H1 (cell line): ENCODE results near the gene SUSD1. TPM values are rescaled to one million over a fixed set of nuclear protein-coding genes. Genes with fewer than 3 reads are reported as not detected.

Experiments
- CTCF ChIA-PET: fragments of 300-600 bp; sonication (Branson Sonifier 250); formaldehyde crosslinking; loops from one replicate; lab custom pipeline; 2021; ENCODE audit not compliant: partially characterized antibody; lab: Charles Lee
- POLR2A ChIA-PET: fragments of 300-600 bp; sonication (Branson Sonifier 250); formaldehyde crosslinking; loops from one replicate; lab custom pipeline; 2021; ENCODE audit warnings: inconsistent platforms; ENCODE audit not compliant: partially characterized antibody; lab: Charles Lee
- DNase-seq, 2 experiments: peaks; one replicate each; pipeline versions ENCODE4 v3.0.0 to v3.0.0-alpha.2; 2010 to 2022; ENCODE audit warnings: low spot score in 2 of 2, low read depth in 1 of 2, mixed read lengths in 1 of 2
- FAIRE-seq: peaks from 2 replicates; lab custom pipeline; 2011; peaks lifted over from hg19 to GRCh38; lab: Jason Lieb, UNC
- H2AFZ ChIP-seq: 2 replicates; pipeline ENCODE4 v1.8.1; 2012; ENCODE audit warnings: low read length, inconsistent platforms
- H2AK5ac ChIP-seq: 2 replicates; pipeline ENCODE4 v1.6.1; 2013; ENCODE audit warnings: low read depth, low read length
- H2BK120ac ChIP-seq: replicated peaks from 2 replicates; pipeline ENCODE3; 2013; ENCODE audit warnings: low read depth, low read length, inconsistent platforms
- H2BK12ac ChIP-seq: 2 replicates; pipeline ENCODE4 v1.6.1; 2013; ENCODE audit warnings: low read depth, low read length
- H2BK15ac ChIP-seq: 2 replicates; pipeline ENCODE4 v1.6.1; 2013; ENCODE audit warnings: low read length
- H2BK20ac ChIP-seq: 2 replicates; pipeline ENCODE4 v1.6.1; 2013; ENCODE audit warnings: low read length
- H2BK5ac ChIP-seq: 2 replicates; pipeline ENCODE4 v1.6.1; 2013; ENCODE audit warnings: low read depth, low read length
- H3K14ac ChIP-seq: 2 replicates; pipeline ENCODE4 v1.6.1; 2013; ENCODE audit warnings: inconsistent platforms; ENCODE audit not compliant: insufficient read length
- H3K18ac ChIP-seq: 2 replicates; pipeline ENCODE4 v1.6.1; 2013; ENCODE audit warnings: low read length; ENCODE audit errors: extremely low read depth
- H3K23ac ChIP-seq: 2 replicates; pipeline ENCODE4 v1.6.1; 2013; ENCODE audit warnings: inconsistent platforms; ENCODE audit not compliant: insufficient read length
- H3K23me2 ChIP-seq: 2 replicates; pipeline ENCODE4 v1.6.1; 2013; ENCODE audit warnings: low read depth, low read length
- H3K27ac ChIP-seq: 2 replicates; pipeline ENCODE4 v1.6.1; 2011; ENCODE audit warnings: low read depth, low read length, inconsistent platforms
- H3K27me3 ChIP-seq, 4 experiments: replicated peaks in 1 of 4; 1 replicate in 1 of 4; 2 replicates in 3 of 4; pipeline versions ENCODE4 v1.6.1 to v1.8.1; 2011 to 2013; ENCODE audit warnings: low read length in 3 of 4, mild to moderate bottlenecking in 3 of 4, inconsistent platforms in 2 of 4, mixed read lengths in 2 of 4, moderate library complexity in 1 of 4; ENCODE audit not compliant: control insufficient read depth in 3 of 4, insufficient read depth in 3 of 4; ENCODE audit errors: extremely low read depth in 1 of 4
- H3K36me3 ChIP-seq, 4 experiments: 2 replicates each; pipeline versions ENCODE4 v1.6.1 to v1.8.1; 2011 to 2013; ENCODE audit warnings: mild to moderate bottlenecking in 4 of 4, low read length in 3 of 4, moderate library complexity in 2 of 4, control low read depth in 1 of 4, inconsistent platforms in 1 of 4; ENCODE audit not compliant: insufficient read depth in 4 of 4, control insufficient read depth in 2 of 4
- H3K4ac ChIP-seq: replicated peaks from 2 replicates; pipeline ENCODE3; 2013; ENCODE audit warnings: low read length, low read depth, mixed read lengths, inconsistent platforms; ENCODE audit not compliant: insufficient read length
- H3K4me1 ChIP-seq, 4 experiments: replicated peaks in 1 of 4; 1 replicate in 1 of 4; 2 replicates in 3 of 4; pipeline versions ENCODE4 v1.6.1 to v1.8.1; 2011 to 2013; ENCODE audit warnings: low read length in 3 of 4, inconsistent platforms in 2 of 4, mixed read lengths in 1 of 4; ENCODE audit not compliant: insufficient read depth in 4 of 4, control insufficient read depth in 3 of 4
- H3K4me2 ChIP-seq, 2 experiments: 2 replicates each; pipeline versions ENCODE4 v1.6.1 to v1.8.1; 2011 to 2013; ENCODE audit warnings: low read depth in 2 of 2, low read length in 2 of 2, control low read depth in 1 of 2, inconsistent platforms in 1 of 2, mild to moderate bottlenecking in 1 of 2; ENCODE audit not compliant: insufficient read depth in 1 of 2
- H3K4me3 ChIP-seq, 4 experiments: fragments of 200-600, 300-600 bp in 1 of 4; sonication (generic), shearing (Covaris generic), sonication (Bioruptor Twin) in 1 of 4; 2 replicates each; pipeline versions ENCODE4 v1.5.1 to v1.8.1; 2011 to 2016; ENCODE audit warnings: low read length in 4 of 4, low read depth in 3 of 4, control low read depth in 2 of 4, inconsistent platforms in 2 of 4, mild to moderate bottlenecking in 2 of 4, mixed read lengths in 1 of 4, moderate library complexity in 1 of 4; ENCODE audit not compliant: insufficient read depth in 2 of 4; ENCODE audit errors: extremely low read depth in 1 of 4
- H3K56ac ChIP-seq: replicated peaks from 2 replicates; pipeline ENCODE3; 2013; ENCODE audit warnings: low read depth, mild to moderate bottlenecking, mixed read lengths, low read length, inconsistent platforms; ENCODE audit not compliant: insufficient read length
- H3K79me1 ChIP-seq: 2 replicates; pipeline ENCODE4 v1.6.1; 2013; ENCODE audit warnings: low read depth, low read length, control low read depth
- H3K79me2 ChIP-seq, 2 experiments: 2 replicates each; pipeline versions ENCODE4 v1.6.1 to v1.8.1; 2012 to 2013; ENCODE audit warnings: low read length in 2 of 2, mild to moderate bottlenecking in 2 of 2, inconsistent platforms in 1 of 2; ENCODE audit not compliant: insufficient read depth in 2 of 2, control insufficient read depth in 1 of 2
- H3K9ac ChIP-seq, 4 experiments: replicated peaks in 1 of 4; 1 replicate in 1 of 4; 2 replicates in 3 of 4; pipeline versions ENCODE4 v1.6.1 to v1.8.1; 2011 to 2013; ENCODE audit warnings: low read depth in 3 of 4, low read length in 3 of 4, control low read depth in 2 of 4, mild to moderate bottlenecking in 2 of 4, moderate library complexity in 2 of 4, inconsistent platforms in 1 of 4; ENCODE audit errors: extremely low read depth in 1 of 4
- H3K9me3 ChIP-seq, 2 experiments: 2 replicates each; pipeline versions ENCODE4 v1.6.1 to v1.8.1; 2012 to 2013; ENCODE audit warnings: mild to moderate bottlenecking in 2 of 2, moderate library complexity in 2 of 2, control low read depth in 1 of 2, inconsistent platforms in 1 of 2, low read depth in 1 of 2, low read length in 1 of 2, mixed read lengths in 1 of 2; ENCODE audit not compliant: insufficient read depth in 2 of 2
- H4K20me1 ChIP-seq, 2 experiments: replicated peaks in 1 of 2; 2 replicates each; pipeline versions ENCODE3 to v1.8.1; 2011 to 2013; ENCODE audit warnings: inconsistent platforms in 2 of 2, low read length in 2 of 2, mild to moderate bottlenecking in 1 of 2; ENCODE audit not compliant: insufficient read depth in 2 of 2, control insufficient read depth in 1 of 2
- H4K5ac ChIP-seq: 2 replicates; pipeline ENCODE4 v1.6.1; 2013; ENCODE audit warnings: low read length, low read depth, mixed read lengths, inconsistent platforms; ENCODE audit not compliant: insufficient read length
- H4K8ac ChIP-seq: 2 replicates; pipeline ENCODE4 v1.8.0; 2013; ENCODE audit warnings: mild to moderate bottlenecking, moderate library complexity, low read length, inconsistent platforms; ENCODE audit not compliant: insufficient read depth; ENCODE audit errors: extremely low read depth
- H4K91ac ChIP-seq: replicated peaks from 2 replicates; pipeline ENCODE3; 2013; ENCODE audit warnings: low read length, mixed read lengths, inconsistent platforms; ENCODE audit not compliant: insufficient read length
- CREB1 ChIP-seq: IDR thresholded peaks from 2 replicates; pipeline ENCODE4 v1.6.1; 2012; ENCODE audit warnings: inconsistent platforms
- GABPA ChIP-seq: IDR thresholded peaks from 2 replicates; pipeline ENCODE4 v1.6.1; 2011; ENCODE audit warnings: mild to moderate bottlenecking, low read length, moderate library complexity, borderline replicate concordance; ENCODE audit not compliant: insufficient read depth
- HDAC2 ChIP-seq, 2 experiments: fragments of 300-600 bp in 1 of 2; sonication (generic) in 1 of 2; IDR thresholded peaks; 2 replicates each; pipeline ENCODE4 v1.6.1; 2011 to 2012; ENCODE audit warnings: low read depth in 2 of 2, low read length in 2 of 2, mild to moderate bottlenecking in 2 of 2, moderate library complexity in 2 of 2, borderline replicate concordance in 1 of 2, inconsistent platforms in 1 of 2
- JUN ChIP-seq: IDR thresholded peaks from 2 replicates; pipeline ENCODE4 v1.6.1; 2011; ENCODE audit warnings: low read depth, mild to moderate bottlenecking, improper control_type of control experiment, low read length
- SUZ12 ChIP-seq: fragments of 200-600 bp; sonication (generic); IDR thresholded peaks from 2 replicates; pipeline ENCODE4 v1.6.1; 2012; ENCODE audit warnings: mild to moderate bottlenecking, inconsistent platforms, low read length, moderate library complexity, mixed read lengths
- TAF7 ChIP-seq: optimal IDR thresholded peaks from 2 replicates; pipeline ENCODE3; 2011; ENCODE audit warnings: low read depth, mild to moderate bottlenecking, inconsistent platforms, low read length, moderate library complexity, borderline replicate concordance
- WGBS, 2 experiments: shearing (Covaris generic) in 1 of 2; methylation state at CpG; one replicate each; pipeline versions ENCODE4 v1.1.6 to v1.1.7; 2013 to 2015; ENCODE audit warnings: low lambda C conversion rate in 2 of 2, mixed read lengths in 2 of 2, inconsistent platforms in 1 of 2, low coverage in 1 of 2, missing lambda C conversion rate in 1 of 2; ENCODE audit not compliant: insufficient replicate concordance in 2 of 2, insufficient coverage in 1 of 2, insufficient read length in 1 of 2; ENCODE audit errors: extremely low coverage in 1 of 2, missing lambda C conversion rate in 1 of 2; 5-methylcytosine and 5-hydroxymethylcytosine counted together
- polyA plus RNA-seq, 7 experiments: library from polyadenylated mRNA; depleted of rRNA in 3 of 7; stranded (reverse) in 5 of 7; unstranded in 2 of 7; fragments of >200 nt in 5 of 7; fragments of 200-250 nt in 2 of 7; gene quantifications; 1 replicate in 5 of 7; 2 replicates in 1 of 7; 4 replicates in 1 of 7; pipeline versions ENCODE4 v1.2.1 to v1.2.3, GENCODE V29; 2011 to 2013; ENCODE audit warnings: missing spikeins in 2 of 7, mixed read lengths in 2 of 7
- total RNA-seq: library from RNA; stranded (reverse); fragmentation: NEBNext Ultra II Directional; extraction: Animal tissue kit (Norgen Biotek cat#: 25700); gene quantifications from 2 replicates; pipeline ENCODE4 v1.2.1, GENCODE V29; 2021
- TF ChIP-seq, protein P1 (sequence below), 3 experiments: IDR thresholded peaks; 1 replicate in 2 of 3; 2 replicates in 1 of 3; pipeline versions ENCODE4 v1.5.1 to v1.6.1; 2011; ENCODE audit warnings: low read length in 3 of 3, mild to moderate bottlenecking in 3 of 3, inconsistent platforms in 2 of 3, low read depth in 1 of 3, moderate library complexity in 1 of 3; ENCODE audit not compliant: insufficient read depth in 1 of 3; ENCODE audit errors: control extremely low read depth in 1 of 3
- TF ChIP-seq, protein P2 (sequence below): IDR thresholded peaks from 2 replicates; pipeline ENCODE4 v1.6.1; 2011; ENCODE audit warnings: low read length, improper control_type of control experiment

SUSD1 gene
- total and polyA plus RNA-seq, 2 of the 8 experiments (the other 6 are each of a cell fraction or from before 2014, with no cell fraction given), result 2.8 to 7.2 TPM

DNA sequence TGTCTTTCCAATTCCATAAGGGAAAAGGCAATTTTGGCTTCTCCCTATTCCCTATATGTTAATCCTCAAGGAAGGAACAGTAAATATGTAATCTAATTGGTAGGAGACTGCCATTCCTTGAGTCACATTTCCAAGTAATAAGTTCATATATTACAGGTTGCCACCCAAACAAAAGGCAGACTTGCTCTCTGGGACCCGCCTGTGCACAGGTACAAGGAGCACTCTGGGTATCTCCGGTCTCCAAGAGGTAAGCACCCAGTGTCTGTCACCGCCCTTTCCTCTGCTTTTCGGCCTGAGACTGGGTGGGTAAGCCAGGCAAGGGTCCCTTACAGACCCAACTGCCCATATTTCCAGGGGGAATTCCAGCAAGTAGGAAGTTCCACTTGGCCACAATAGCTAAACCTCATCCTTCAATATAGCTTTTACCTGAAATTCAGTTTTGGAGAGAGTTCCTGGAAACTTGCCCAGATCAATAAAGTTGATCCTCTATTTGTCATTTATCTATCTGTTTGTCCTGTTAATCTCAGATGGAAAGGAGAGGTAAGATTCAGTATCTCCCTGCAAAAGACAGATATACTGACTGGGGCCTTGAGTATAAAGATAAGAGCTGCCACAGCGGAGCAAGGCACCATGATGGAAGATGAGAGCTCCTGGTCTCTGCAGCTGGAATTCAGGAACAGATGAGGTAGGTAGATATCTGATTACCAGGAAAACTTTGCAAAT, 81.8 kb downstream of the SUSD1 start:
- Histone ChIP-seq H3K27ac (no peak overlapping the region), H3K56ac (no peak overlapping the region), H3K4ac (no peak overlapping the region), H4K8ac (peak overlapping the region; percentile 28; the same call in 1 of the 2 replicates), H4K20me1 (no peaks in the 10 kb centered on the region), H3K79me1 (no peaks in the 10 kb centered on the region), H3K4me3 (no peak overlapping the region), H3K4me2 (no peak overlapping the region), H3K9me3 (no peaks in the 10 kb centered on the region; a peak in 1 of 4 replicates), H2AK5ac (no peak overlapping the region), H2BK15ac (no peak overlapping the region), H2BK20ac (no peak overlapping the region), H3K23ac (no peak overlapping the region), H2BK12ac (no peak overlapping the region), H3K14ac (no peak overlapping the region), H2BK5ac (no peak overlapping the region), H3K9ac (no peak overlapping the region), H3K18ac (no peak overlapping the region), H3K4me1 (peaks cover 2 to 14% (median 4%) of the 10 kb centered on the region in 4 experiments; a peak in 6 of 7 replicates), H2BK120ac (no peak overlapping the region), H2AFZ (no peak overlapping the region), H4K91ac (no peak overlapping the region), H3K23me2 (no peaks in the 10 kb centered on the region), H3K36me3 (peaks cover 0 to 3% (median 0%) of the 10 kb centered on the region in 4 experiments; a peak in 1 of 8 replicates), H3K79me2 (no peaks in the 10 kb centered on the region), H4K5ac (no peak overlapping the region), H3K27me3 (no peaks in the 10 kb centered on the region)
- no peak for DNase-seq
- no peak for FAIRE-seq
- 86% methylated on average over 5 of the region's 5 CpGs; no CpG with 5 or more reads in 1 of the 2 experiments for WGBS, 2 experiments
- CTCF ChIA-PET, result interaction anchor here (0.6 to 2.2 kb wide), 9 partner anchors 9 to 274 kb away, joined by 3 to 9 read pairs (median 3); no protein-coding TSS in a partner anchor
- POLR2A ChIA-PET, result interaction anchor here (0.7 kb wide), 1 partner anchor 20 kb away, joined by 3 read pairs; no protein-coding TSS in a partner anchor
- TF ChIP-seq JUN (no peak), SUZ12 (no peak), HDAC2 (IDR thresholded peaks at IDR 0.05; ENCODE audit: borderline replicate concordance in 1 of 2, low read depth in 2 of 2, low read length in 2 of 2) (no peak), GABPA (no peak), CREB1 (no peak), TAF7 (no peak)
- TF ChIP-seq, protein P1, sequence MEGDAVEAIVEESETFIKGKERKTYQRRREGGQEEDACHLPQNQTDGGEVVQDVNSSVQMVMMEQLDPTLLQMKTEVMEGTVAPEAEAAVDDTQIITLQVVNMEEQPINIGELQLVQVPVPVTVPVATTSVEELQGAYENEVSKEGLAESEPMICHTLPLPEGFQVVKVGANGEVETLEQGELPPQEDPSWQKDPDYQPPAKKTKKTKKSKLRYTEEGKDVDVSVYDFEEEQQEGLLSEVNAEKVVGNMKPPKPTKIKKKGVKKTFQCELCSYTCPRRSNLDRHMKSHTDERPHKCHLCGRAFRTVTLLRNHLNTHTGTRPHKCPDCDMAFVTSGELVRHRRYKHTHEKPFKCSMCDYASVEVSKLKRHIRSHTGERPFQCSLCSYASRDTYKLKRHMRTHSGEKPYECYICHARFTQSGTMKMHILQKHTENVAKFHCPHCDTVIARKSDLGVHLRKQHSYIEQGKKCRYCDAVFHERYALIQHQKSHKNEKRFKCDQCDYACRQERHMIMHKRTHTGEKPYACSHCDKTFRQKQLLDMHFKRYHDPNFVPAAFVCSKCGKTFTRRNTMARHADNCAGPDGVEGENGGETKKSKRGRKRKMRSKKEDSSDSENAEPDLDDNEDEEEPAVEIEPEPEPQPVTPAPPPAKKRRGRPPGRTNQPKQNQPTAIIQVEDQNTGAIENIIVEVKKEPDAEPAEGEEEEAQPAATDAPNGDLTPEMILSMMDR (IDR thresholded peaks at IDR 0.05; ENCODE audit: control extremely low read depth in 1 of 3, insufficient read depth in 1 of 3, low read depth in 1 of 3, low read length in 3 of 3), result no peak
- TF ChIP-seq, protein P2, sequence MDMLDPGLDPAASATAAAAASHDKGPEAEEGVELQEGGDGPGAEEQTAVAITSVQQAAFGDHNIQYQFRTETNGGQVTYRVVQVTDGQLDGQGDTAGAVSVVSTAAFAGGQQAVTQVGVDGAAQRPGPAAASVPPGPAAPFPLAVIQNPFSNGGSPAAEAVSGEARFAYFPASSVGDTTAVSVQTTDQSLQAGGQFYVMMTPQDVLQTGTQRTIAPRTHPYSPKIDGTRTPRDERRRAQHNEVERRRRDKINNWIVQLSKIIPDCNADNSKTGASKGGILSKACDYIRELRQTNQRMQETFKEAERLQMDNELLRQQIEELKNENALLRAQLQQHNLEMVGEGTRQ, result no peak
